ENCODE data around the gene CORO1C.

Gene CORO1C

GRCh38 chr12:108599948-108600701 lies 131.2 kb downstream of the CORO1C start:
- DNase-seq (ENCODE audit: low read depth), result no peak

- no peak for DNase-seq (ENCODE audit: low read depth)
These were observed 131.8 kb downstream of the CORO1C start for GRCh38 chr12:108599541-108599940.

- no peak for DNase-seq (ENCODE audit: low read depth)
These were observed 132.6 kb downstream of the CORO1C start for GRCh38 chr12:108598553-108599250.

DNA sequence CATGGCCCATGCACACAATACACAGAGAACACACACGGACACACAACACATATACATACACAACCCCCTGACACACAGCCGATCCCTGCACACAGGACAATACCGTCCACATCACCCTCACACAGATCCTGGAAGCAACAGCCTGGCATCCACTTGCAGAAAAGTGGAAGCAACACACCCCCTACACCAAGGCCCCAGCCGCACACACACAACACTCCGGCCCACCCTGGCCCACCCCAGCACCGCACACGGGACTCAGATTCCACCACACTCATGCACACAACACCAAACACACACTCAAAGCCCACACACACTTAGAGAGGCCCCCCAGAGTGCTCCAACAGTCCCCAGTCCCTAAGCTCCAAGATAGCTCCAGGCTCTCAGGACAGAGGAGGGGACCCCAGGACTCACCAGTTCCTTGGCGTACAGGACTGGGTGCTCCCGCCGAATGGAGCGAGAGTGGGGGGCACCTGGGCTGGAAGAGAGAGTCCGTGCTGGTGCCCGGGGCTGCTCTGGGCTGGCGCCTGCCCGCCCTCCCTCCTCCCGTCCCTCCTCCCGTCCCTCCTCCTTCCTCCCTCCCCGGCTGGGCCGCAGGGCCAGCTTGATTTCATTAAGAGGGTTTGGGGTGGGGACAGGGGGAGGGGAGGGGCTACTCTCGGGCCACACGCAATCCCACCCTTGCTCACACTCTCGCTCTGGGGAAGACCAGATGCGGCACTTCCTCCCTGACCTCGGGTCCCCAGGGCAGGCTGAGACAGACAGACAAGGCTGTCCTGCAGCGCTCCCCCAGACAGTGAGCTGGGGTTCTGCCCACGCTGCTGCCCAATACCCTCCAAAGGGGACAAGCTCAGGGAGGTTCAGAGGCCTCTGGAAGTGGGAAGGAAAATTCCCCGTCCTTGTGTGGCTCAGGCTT lies 133.5 kb downstream of the CORO1C start, which contains the start of gene TMEM119:
Gene TMEM119, minus strand, starts transcription at position 526 of the 913 bp plus-strand sequence. CDS start 5,701 bp downstream, outside the sequence.
- DNase-seq (ENCODE audit: low read depth), result no peak

DNA sequence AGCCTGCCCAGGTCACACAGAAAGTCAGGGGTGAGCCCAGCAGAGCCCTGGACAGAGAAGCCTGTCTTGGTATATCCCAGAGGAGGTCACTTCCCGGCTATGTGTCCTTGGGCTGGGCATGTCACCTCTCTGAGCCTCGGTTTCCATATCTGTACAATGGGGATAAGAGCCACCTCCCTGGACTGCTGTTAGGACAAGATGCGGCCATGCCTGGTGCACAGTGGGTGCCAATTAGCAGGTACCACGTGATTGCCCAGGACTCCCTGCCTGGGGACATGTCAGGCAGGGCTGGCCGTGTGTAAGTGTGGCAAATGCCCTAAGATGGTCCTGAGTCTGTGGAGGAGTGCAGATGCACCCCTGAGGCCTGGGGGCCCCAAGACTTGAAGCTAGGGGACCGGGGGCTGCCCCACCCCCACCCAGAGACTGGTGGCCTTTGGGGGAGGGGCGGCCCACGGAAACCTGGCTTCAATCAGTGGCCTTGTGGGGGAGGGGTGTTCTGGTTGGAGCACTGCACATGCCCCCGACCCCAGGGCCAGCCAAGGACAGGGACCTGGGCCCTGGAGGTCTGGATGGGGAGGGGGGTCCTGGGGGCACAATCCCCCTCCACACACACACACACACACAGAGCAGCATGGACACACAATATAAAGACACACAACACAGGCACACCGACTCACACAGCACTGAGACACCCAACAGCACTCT lies 134.3 kb downstream of the CORO1C start:
- DNase-seq (ENCODE audit: low read depth), result no peak

GRCh38 chr12:108595711-108596647 lies 135.3 kb downstream of the CORO1C start:
- DNase-seq (ENCODE audit: low read depth), result no peak
